ENCODE data around the gene DCC. TPM values are rescaled to one million over a fixed set of nuclear protein-coding genes. Genes with fewer than 3 reads are reported as not detected.

DCC gene
- total RNA-seq, 6 experiments from 2014 or later = not detected

- no peak for DNase-seq
- H3K9me3 Mint-ChIP-seq = peaks cover 34% of the 10 kb centered on the region
- H3K27me3 Mint-ChIP-seq (ENCODE audit: insufficient read depth) = 0 out of 2 replicates have a peak, but pooled peaks cover 2% of the 10 kb centered on the region
Observed at GRCh38 chr18:52334307-52334706, 5.7 kb upstream of the DCC start.

GRCh38 chr18:52334896-52335295, 5.1 kb upstream of the DCC start:
- H3K36me3 Mint-ChIP-seq (ENCODE audit: low read depth) = no peaks in the 10 kb centered on the region

More at GRCh38 chr18:52334307-52334706, 5.7 kb upstream of the DCC start:
- Mint-ChIP-seq H3K4me1 (ENCODE audit: low read depth) (no peaks in the 10 kb centered on the region), H3K4me3 (no peak overlapping the region), H3K27ac (no peak overlapping the region), H3K36me3 (ENCODE audit: low read depth) (no peaks in the 10 kb centered on the region)
- TF ChIP-seq CTCF (IDR thresholded peaks at IDR 0.05) = no peak

GRCh38 chr18:52337276-52337675, 2.7 kb upstream of the DCC start:
- peaks cover 6% of the 10 kb centered on the region; the same call in 1 of the 2 replicates for H3K27me3 Mint-ChIP-seq (ENCODE audit: insufficient read depth)
- DNase-seq = no peak

More at GRCh38 chr18:52334896-52335295, 5.1 kb upstream of the DCC start:
- no peak overlapping the region for H3K27ac Mint-ChIP-seq
- H3K4me3 Mint-ChIP-seq = no peak overlapping the region
- peaks cover 36% of the 10 kb centered on the region for H3K9me3 Mint-ChIP-seq
- no peak for TF ChIP-seq CTCF (IDR thresholded peaks at IDR 0.05)
- H3K4me1 Mint-ChIP-seq (ENCODE audit: low read depth) = no peaks in the 10 kb centered on the region
- no peak for DNase-seq
- 0 out of 2 replicates have a peak, but pooled peaks cover 2% of the 10 kb centered on the region for H3K27me3 Mint-ChIP-seq (ENCODE audit: insufficient read depth)

GRCh38 chr18:52340406-52341102, 557 bp downstream of the DCC start:
- Mint-ChIP-seq H3K27me3 (ENCODE audit: insufficient read depth) (peaks cover 3% of the 10 kb centered on the region; the same call in 1 of the 2 replicates), H3K27ac (no peak overlapping the region), H3K36me3 (ENCODE audit: low read depth) (no peaks in the 10 kb centered on the region; the same call in 1 of the 2 replicates), H3K4me3 (no peak overlapping the region), H3K4me1 (ENCODE audit: low read depth) (no peaks in the 10 kb centered on the region), H3K9me3 (peaks cover 37% of the 10 kb centered on the region)
- TF ChIP-seq CTCF (IDR thresholded peaks at IDR 0.05) = no peak
- DNase-seq = no peak

More at GRCh38 chr18:52337276-52337675, 2.7 kb upstream of the DCC start:
- no peak for TF ChIP-seq CTCF (IDR thresholded peaks at IDR 0.05)
- H3K36me3 Mint-ChIP-seq (ENCODE audit: low read depth) = no peaks in the 10 kb centered on the region; the same call in 1 of the 2 replicates
- H3K4me3 Mint-ChIP-seq = no peak overlapping the region
- H3K27ac Mint-ChIP-seq = no peak overlapping the region
- H3K4me1 Mint-ChIP-seq (ENCODE audit: low read depth) = no peaks in the 10 kb centered on the region
- peaks cover 54% of the 10 kb centered on the region for H3K9me3 Mint-ChIP-seq

- Mint-ChIP-seq H3K36me3 (ENCODE audit: low read depth) (no peaks in the 10 kb centered on the region; the same call in 1 of the 2 replicates), H3K9me3 (peaks cover 32% of the 10 kb centered on the region), H3K4me3 (no peak overlapping the region), H3K27me3 (ENCODE audit: insufficient read depth) (peaks cover 3% of the 10 kb centered on the region; the same call in 1 of the 2 replicates), H3K27ac (no peak overlapping the region), H3K4me1 (ENCODE audit: low read depth) (no peaks in the 10 kb centered on the region)
- no peak for TF ChIP-seq CTCF (IDR thresholded peaks at IDR 0.05)
- no peak for DNase-seq
Observed at GRCh38 chr18:52341103-52341432, 1.1 kb downstream of the DCC start.

All from HFFc6 (cell line).